ENCODE results near the gene MESP2.

MESP2 gene

GRCh38 chr15:89813381-89814111 lies 37.4 kb downstream of the MESP2 start:
- H3K4me1 Mint-ChIP-seq (ENCODE audit: low read depth in 2 of 2), result peaks cover 4 to 8% of the 10 kb centered on the region in 2 donors
- no peaks in the 10 kb centered on the region for H3K9me3 Mint-ChIP-seq
- H3K4me3 Mint-ChIP-seq, result peak overlapping the region; percentile 43 to 84
- ATAC-seq (replicated peaks) (no peak), DNase-seq (no peak)
- peaks cover 29 to 83% of the 10 kb centered on the region in 2 donors for H3K27me3 Mint-ChIP-seq
- no peak overlapping the region for H3K27ac Mint-ChIP-seq
- H3K36me3 Mint-ChIP-seq (ENCODE audit: insufficient read depth), result no peaks in the 10 kb centered on the region

DNA sequence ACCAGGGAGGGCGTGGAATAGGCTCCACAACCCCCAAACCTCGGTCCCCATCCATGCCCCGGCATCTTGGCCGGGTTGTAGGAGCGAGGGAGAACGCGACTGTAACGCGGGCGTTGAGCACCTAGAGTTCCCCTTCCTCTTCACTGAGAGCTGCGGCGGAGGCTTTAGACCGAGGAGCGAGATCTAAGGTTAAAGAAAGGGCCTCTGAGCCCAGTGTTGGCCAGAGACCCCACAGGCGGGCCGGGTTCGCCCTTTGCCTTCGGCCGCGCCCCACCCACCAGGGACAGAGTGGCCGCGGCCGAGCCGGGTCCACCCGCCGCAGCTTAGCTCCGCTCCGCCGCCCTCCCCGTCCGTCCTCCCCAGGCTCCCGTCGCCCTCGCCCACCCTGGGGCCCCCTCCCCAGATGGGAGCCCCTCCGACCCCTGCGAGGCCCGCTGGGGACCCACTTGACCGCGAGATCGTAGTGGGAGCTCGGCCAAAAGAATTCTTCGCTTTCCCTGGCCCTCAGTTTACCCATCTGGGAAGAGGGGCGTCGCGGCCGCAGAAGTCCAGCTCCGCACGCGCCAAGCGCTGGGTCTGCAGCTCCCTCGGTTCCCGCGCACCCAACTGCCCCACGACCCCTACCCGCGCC lies 38.1 kb downstream of the MESP2 start:
- Mint-ChIP-seq H3K4me1 (ENCODE audit: low read depth in 2 of 2) (peaks cover 4 to 8% of the 10 kb centered on the region in 2 donors), H3K36me3 (ENCODE audit: insufficient read depth) (no peaks in the 10 kb centered on the region), H3K9me3 (no peaks in the 10 kb centered on the region), H3K27me3 (peaks cover 29 to 87% of the 10 kb centered on the region in 2 donors), H3K4me3 (peak overlapping the region; percentile 43 to 84), H3K27ac (no peak overlapping the region)
- DNase-seq (no peak), ATAC-seq (replicated peaks) (no peak)

- no peak for DNase-seq
- peaks cover 29 to 78% of the 10 kb centered on the region in 2 donors for H3K27me3 Mint-ChIP-seq
- no peaks in the 10 kb centered on the region for H3K36me3 Mint-ChIP-seq (ENCODE audit: insufficient read depth)
- peaks cover 4 to 8% of the 10 kb centered on the region in 2 donors for H3K4me1 Mint-ChIP-seq (ENCODE audit: low read depth in 2 of 2)
- no peak overlapping the region for H3K27ac Mint-ChIP-seq
- no peak for ATAC-seq (replicated peaks)
- H3K9me3 Mint-ChIP-seq, result no peaks in the 10 kb centered on the region
- H3K4me3 Mint-ChIP-seq, result peak overlapping the region; percentile 77 to 84
These were observed 39.6 kb downstream of the MESP2 start for GRCh38 chr15:89815769-89816168.

GRCh38 chr15:89817701-89818280 lies 41.7 kb downstream of the MESP2 start:
- no peak for ATAC-seq (replicated peaks)

GRCh38 chr15:89818287-89818686 lies 42.2 kb downstream of the MESP2 start:
- no peak overlapping the region for H3K27ac Mint-ChIP-seq
- no peak overlapping the region for H3K4me3 Mint-ChIP-seq
- H3K4me1 Mint-ChIP-seq (ENCODE audit: low read depth in 2 of 2), result peaks cover 4 to 10% of the 10 kb centered on the region in 2 donors
- DNase-seq, result no peak
- no peak for ATAC-seq (replicated peaks)
- H3K27me3 Mint-ChIP-seq, result peaks cover 26 to 72% of the 10 kb centered on the region in 2 donors
- H3K36me3 Mint-ChIP-seq (ENCODE audit: insufficient read depth), result no peaks in the 10 kb centered on the region
- H3K9me3 Mint-ChIP-seq, result no peaks in the 10 kb centered on the region

More at GRCh38 chr15:89817701-89818280, 41.7 kb downstream of the MESP2 start:
- H3K4me1 Mint-ChIP-seq (ENCODE audit: low read depth in 2 of 2), result peaks cover 4 to 10% of the 10 kb centered on the region in 2 donors
- H3K27me3 Mint-ChIP-seq, result peaks cover 26 to 74% of the 10 kb centered on the region in 2 donors
- no peak for DNase-seq
- H3K36me3 Mint-ChIP-seq (ENCODE audit: insufficient read depth), result no peaks in the 10 kb centered on the region
- no peaks in the 10 kb centered on the region for H3K9me3 Mint-ChIP-seq
- H3K27ac Mint-ChIP-seq, result no peak overlapping the region
- H3K4me3 Mint-ChIP-seq, result no peak overlapping the region

- Mint-ChIP-seq H3K4me3 (no peak overlapping the region), H3K9me3 (no peaks in the 10 kb centered on the region), H3K27me3 (peaks cover 27 to 63% of the 10 kb centered on the region in 2 donors), H3K4me1 (ENCODE audit: low read depth in 2 of 2) (peaks cover 0 to 5% of the 10 kb centered on the region in 2 donors), H3K36me3 (ENCODE audit: insufficient read depth) (no peaks in the 10 kb centered on the region), H3K27ac (no peak overlapping the region)
- DNase-seq, result no peak
- no peak for ATAC-seq (replicated peaks)
These were observed 44.8 kb downstream of the MESP2 start for GRCh38 chr15:89820666-89821611.

DNA sequence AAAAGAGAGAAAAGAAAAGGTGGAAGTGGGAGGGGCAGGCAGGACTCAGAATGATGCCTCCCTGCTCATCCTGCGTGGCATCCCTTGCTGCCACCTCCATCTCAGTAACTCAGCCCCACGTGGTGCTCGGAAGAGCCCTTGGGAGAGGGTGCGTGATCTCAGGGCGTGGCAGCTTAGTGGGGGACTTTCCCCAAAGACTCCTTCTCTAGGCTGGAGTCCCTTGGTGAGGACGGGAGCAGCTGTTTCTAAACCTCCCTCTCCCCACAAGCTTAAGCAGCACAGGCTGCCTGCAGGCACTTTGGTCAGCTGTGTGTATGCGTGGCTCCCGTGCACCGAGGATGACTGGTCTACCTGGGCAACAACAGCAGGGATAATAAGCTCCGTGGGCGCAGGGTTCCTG lies 45.9 kb downstream of the MESP2 start:
- peaks cover 0 to 5% of the 10 kb centered on the region in 2 donors for H3K4me1 Mint-ChIP-seq (ENCODE audit: low read depth in 2 of 2)
- no peaks in the 10 kb centered on the region for H3K36me3 Mint-ChIP-seq (ENCODE audit: insufficient read depth)
- ATAC-seq (replicated peaks) (no peak), DNase-seq (no peak)
- peaks cover 18 to 52% of the 10 kb centered on the region in 2 donors for H3K27me3 Mint-ChIP-seq
- H3K9me3 Mint-ChIP-seq, result no peaks in the 10 kb centered on the region
- H3K27ac Mint-ChIP-seq, result no peak overlapping the region
- no peak overlapping the region for H3K4me3 Mint-ChIP-seq

- peaks cover 18 to 46% of the 10 kb centered on the region in 2 donors for H3K27me3 Mint-ChIP-seq
- H3K4me1 Mint-ChIP-seq (ENCODE audit: low read depth in 2 of 2), result peaks cover 0 to 5% of the 10 kb centered on the region in 2 donors
- ATAC-seq (replicated peaks) (no peak), DNase-seq (no peak)
- no peaks in the 10 kb centered on the region for H3K36me3 Mint-ChIP-seq (ENCODE audit: insufficient read depth)
- H3K4me3 Mint-ChIP-seq, result no peak overlapping the region
- H3K9me3 Mint-ChIP-seq, result no peaks in the 10 kb centered on the region
- H3K27ac Mint-ChIP-seq, result no peak overlapping the region
These were observed 46.4 kb downstream of the MESP2 start for GRCh38 chr15:89822611-89822950.

DNA sequence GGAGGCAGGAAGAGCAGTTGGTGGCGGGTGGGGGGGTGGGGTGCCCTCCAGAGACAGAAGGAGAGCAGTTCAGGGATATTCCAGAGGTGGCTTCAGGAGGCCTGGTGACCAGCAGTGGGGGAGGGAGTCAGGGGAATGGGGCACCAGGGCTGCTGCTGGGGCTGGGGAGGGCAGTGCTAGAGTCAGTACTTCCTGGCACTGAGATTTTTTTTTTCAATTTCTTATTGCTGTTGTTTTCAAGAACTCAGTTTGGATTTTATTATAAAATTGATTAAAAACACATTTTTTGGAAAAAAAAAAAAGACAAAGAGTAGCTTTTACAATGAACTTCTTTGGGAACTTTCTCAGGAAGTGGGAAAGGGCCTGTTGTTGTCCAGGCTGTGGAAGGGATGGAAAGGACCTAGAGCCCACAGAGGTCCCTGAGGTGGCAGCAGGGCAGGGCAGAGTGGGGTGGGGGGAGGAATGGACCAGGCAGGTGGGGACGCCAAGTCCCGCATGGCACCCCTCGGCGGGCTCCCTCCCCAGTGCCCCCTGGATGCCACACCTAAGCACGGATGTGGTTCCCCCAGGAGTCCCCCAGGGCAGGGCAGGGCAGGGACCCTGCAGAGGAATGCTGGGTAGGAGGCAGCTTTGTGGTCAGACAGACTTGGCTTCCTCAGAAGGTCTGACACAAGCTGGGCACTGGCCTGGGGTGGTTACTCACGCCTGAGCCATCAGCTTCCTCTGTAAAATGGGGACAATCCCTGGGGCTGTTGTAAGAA lies 47.0 kb downstream of the MESP2 start:
- Mint-ChIP-seq H3K27ac (no peak overlapping the region), H3K4me1 (ENCODE audit: low read depth in 2 of 2) (peaks cover 0 to 5% of the 10 kb centered on the region in 2 donors), H3K27me3 (peaks cover 18 to 41% of the 10 kb centered on the region in 2 donors), H3K4me3 (no peak overlapping the region), H3K9me3 (no peaks in the 10 kb centered on the region), H3K36me3 (ENCODE audit: insufficient read depth) (no peaks in the 10 kb centered on the region)
- no peak for DNase-seq
- ATAC-seq (replicated peaks), result no peak

DNA sequence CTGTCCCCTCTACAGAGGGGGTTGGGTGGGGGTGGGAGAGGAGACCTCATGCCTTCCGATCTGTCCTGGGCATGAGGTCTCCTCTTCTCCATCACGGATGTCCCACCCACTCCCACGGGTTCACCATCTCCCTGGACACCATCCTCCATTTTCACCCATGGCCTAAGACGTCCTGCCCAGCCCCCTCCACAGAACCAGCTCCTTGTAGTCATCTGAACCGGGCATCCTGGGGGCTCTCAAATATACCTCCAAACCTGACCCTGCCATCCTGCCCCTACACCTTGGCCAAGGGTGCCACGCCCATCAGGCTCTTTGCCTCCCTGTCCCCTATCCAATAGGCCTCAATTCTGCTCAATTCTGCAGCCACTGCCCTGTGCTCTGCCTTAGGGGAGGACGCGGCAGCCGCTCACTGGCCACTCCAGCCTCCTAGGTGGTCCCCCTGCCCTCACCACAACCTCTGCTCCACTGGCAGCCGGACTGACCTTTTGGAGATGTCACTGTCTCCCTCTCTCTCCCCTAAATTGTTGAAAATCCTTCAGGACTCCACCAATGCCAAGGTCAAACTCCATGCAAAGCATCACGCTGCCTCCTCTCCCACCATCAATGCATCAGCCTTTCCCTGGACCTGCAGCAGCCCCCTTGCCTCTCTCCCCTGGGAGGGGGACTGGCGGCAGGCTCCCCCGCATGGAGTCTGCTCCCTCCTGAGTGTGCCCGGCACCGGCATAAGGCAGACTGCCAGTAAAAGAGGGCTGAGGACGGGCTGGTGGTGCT lies 47.9 kb downstream of the MESP2 start:
- ATAC-seq (replicated peaks), result no peak
- no peak overlapping the region for H3K4me3 Mint-ChIP-seq
- H3K36me3 Mint-ChIP-seq (ENCODE audit: insufficient read depth), result no peaks in the 10 kb centered on the region
- no peaks in the 10 kb centered on the region for H3K9me3 Mint-ChIP-seq
- DNase-seq, result no peak
- peaks cover 0 to 7% of the 10 kb centered on the region in 2 donors for H3K4me1 Mint-ChIP-seq (ENCODE audit: low read depth in 2 of 2)
- peaks cover 18 to 36% of the 10 kb centered on the region in 2 donors for H3K27me3 Mint-ChIP-seq
- no peak overlapping the region for H3K27ac Mint-ChIP-seq

GRCh38 chr15:89824607-89824867 lies 48.4 kb downstream of the MESP2 start:
- Mint-ChIP-seq H3K36me3 (ENCODE audit: insufficient read depth) (no peaks in the 10 kb centered on the region), H3K9me3 (no peaks in the 10 kb centered on the region), H3K4me1 (ENCODE audit: low read depth in 2 of 2) (peaks cover 2 to 7% of the 10 kb centered on the region in 2 donors), H3K27me3 (peaks cover 18 to 31% of the 10 kb centered on the region in 2 donors), H3K4me3 (no peak overlapping the region), H3K27ac (no peak overlapping the region)
- DNase-seq (no peak), ATAC-seq (replicated peaks) (no peak)

DNA sequence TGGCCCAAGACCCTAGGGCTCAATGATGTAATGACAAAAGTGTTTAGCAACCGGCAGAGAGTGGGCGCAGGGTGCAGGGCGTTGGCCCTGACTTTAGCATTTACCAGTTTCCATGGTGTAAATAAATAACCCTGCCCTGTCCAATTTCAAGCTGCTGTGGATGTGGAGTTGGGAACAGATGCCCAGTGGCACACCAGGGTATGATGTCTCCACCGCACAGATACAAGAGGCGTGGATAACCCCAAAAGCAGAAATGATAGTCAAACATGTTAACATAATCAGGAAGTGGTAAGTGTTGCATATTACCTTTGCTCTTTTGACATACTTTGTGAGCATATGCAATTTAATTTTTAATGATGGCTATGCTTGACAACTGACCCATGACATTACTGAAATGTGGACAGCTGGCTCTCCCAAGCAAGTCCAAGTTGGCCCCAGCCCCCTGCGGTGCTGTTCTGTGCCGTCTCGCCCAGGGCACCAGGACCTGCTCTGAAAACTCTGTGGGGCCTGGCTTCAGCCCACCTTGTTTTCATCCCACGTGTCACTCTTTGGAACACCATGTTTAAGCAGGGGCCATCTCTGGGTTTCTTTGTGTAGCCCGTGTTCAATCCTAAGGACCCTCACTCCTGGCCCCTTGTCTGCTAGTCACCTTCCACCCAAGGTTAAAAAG lies 49.3 kb downstream of the MESP2 start:
- Mint-ChIP-seq H3K4me1 (ENCODE audit: low read depth in 2 of 2) (peaks cover 4 to 7% of the 10 kb centered on the region in 2 donors), H3K27ac (no peak overlapping the region), H3K9me3 (no peaks in the 10 kb centered on the region), H3K27me3 (peaks cover 18 to 29% of the 10 kb centered on the region in 2 donors), H3K4me3 (no peak overlapping the region), H3K36me3 (ENCODE audit: insufficient read depth) (no peaks in the 10 kb centered on the region)
- peak; percentile 32 for ATAC-seq (replicated peaks)
- DNase-seq, result no peak
